ENCODE measurements around the gene GAS1. TPM values are rescaled to one million over a fixed set of nuclear protein-coding genes. Genes with fewer than 3 reads are reported as not detected.

Gene GAS1
- total RNA-seq, 1 donor from 2014 or later = 2.6 TPM

DNA sequence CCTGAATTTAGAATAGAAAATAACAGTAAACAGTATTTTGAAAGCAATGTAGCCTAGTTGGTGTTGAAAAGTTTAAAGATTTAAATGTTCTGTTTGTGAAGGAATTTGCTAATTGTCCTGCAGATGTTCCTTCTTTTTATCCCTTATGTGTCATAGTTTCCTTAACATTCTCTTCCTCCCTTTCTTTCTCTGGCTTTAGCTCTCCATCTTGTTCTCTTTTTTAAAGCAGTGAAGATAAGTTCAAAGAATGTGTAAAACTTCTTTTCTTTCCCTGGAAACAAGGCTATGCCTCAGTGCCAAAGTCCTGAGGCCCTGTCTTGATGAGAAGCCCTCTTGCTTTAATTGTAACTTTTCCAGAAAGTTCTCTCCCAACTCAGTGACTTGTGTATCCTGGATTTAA, 24.4 kb upstream of the GAS1 start:
- no peak for FAIRE-seq
- Histone ChIP-seq H3K4me3 (ENCODE audit: low read depth, low read length) (no peak overlapping the region), H3K27me3 (ENCODE audit: control insufficient read depth, insufficient read depth, low read length) (no peaks in the 10 kb centered on the region), H3K36me3 (ENCODE audit: control insufficient read depth, insufficient read depth, low read length) (no peaks in the 10 kb centered on the region)
- TF ChIP-seq, protein P1, sequence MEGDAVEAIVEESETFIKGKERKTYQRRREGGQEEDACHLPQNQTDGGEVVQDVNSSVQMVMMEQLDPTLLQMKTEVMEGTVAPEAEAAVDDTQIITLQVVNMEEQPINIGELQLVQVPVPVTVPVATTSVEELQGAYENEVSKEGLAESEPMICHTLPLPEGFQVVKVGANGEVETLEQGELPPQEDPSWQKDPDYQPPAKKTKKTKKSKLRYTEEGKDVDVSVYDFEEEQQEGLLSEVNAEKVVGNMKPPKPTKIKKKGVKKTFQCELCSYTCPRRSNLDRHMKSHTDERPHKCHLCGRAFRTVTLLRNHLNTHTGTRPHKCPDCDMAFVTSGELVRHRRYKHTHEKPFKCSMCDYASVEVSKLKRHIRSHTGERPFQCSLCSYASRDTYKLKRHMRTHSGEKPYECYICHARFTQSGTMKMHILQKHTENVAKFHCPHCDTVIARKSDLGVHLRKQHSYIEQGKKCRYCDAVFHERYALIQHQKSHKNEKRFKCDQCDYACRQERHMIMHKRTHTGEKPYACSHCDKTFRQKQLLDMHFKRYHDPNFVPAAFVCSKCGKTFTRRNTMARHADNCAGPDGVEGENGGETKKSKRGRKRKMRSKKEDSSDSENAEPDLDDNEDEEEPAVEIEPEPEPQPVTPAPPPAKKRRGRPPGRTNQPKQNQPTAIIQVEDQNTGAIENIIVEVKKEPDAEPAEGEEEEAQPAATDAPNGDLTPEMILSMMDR (IDR thresholded peaks at IDR 0.05; ENCODE audit: insufficient read depth, low read length, severe bottlenecking) = no peak
- DNase-seq (ENCODE audit: low read depth) = no peak

DNA sequence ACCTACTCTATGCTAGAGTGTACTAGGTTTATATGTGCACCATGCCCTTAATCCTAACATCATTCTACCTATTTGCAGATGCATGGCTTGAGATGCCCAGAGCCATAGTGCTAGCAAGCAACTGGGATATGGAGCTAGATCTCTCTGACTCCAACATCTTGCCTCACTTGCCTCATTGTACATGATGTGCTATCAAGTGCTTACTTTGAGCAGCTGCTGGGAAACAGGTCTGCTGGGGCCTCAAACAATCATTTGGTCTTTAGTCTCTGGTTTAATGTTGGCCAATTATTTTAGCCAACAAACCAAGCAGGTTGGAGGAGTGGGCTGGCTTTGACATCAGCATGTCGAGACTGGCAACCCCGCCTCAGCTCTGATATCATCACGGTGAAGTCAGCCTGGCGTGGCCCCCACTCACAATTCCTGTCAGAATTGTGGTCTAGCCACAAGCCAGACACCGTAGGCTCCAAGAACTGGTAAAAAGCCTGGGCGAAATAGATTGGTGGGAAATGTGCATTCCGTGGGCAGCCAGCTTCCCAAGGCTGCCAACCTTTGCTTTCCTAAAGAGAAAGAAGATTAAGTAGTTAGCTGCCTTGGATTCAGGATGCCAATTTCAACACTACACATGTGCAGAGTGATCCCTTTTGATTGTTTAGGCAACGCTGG, 21.1 kb upstream of the GAS1 start:
- no peaks in the 10 kb centered on the region for H3K27me3 ChIP-seq (ENCODE audit: control insufficient read depth, insufficient read depth, low read length)
- DNase-seq (ENCODE audit: low read depth) (no peak), FAIRE-seq (no peak)
- TF ChIP-seq, protein P1 (IDR thresholded peaks at IDR 0.05; ENCODE audit: insufficient read depth, low read length, severe bottlenecking) = no peak
- no peaks in the 10 kb centered on the region for H3K36me3 ChIP-seq (ENCODE audit: control insufficient read depth, insufficient read depth, low read length)
- H3K4me3 ChIP-seq (ENCODE audit: low read depth, low read length) = no peak overlapping the region

DNA sequence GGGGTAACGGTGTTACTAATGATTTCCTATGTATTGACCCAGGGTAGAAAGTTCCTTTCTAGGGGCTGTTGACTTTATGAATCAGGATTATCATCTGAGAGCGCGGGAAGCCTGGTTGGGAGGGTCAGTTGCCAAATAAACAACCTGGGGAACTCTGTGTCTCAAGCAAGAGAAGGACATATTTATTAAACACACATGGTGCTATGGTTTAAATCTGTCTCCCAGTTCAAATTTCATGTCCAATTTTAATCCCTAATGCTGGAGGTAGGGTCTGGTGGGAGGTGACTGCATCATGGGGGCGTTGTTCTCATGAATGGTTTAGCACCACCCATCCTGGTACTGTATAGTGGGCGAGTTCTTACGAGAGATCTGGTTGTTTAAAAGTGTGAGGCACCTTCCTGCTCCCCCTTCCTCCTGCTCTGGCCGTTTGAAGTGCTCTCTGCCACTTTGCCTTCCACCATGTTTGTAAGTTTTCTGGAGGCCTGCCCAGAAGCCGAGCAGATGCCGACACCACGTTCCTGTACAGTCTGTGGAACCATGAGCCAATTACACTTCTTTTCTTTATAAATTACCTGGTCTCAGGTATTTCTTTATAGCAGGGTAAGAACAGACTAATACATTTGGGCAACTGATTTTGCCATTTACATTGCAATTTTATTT, 19.7 kb upstream of the GAS1 start:
- DNase-seq (ENCODE audit: low read depth) (no peak), FAIRE-seq (no peak)
- Histone ChIP-seq H3K36me3 (ENCODE audit: control insufficient read depth, insufficient read depth, low read length) (no peaks in the 10 kb centered on the region), H3K4me3 (ENCODE audit: low read depth, low read length) (no peak overlapping the region), H3K27me3 (ENCODE audit: control insufficient read depth, insufficient read depth, low read length) (no peaks in the 10 kb centered on the region)
- TF ChIP-seq, protein P1 (IDR thresholded peaks at IDR 0.05; ENCODE audit: insufficient read depth, low read length, severe bottlenecking) = no peak

DNA sequence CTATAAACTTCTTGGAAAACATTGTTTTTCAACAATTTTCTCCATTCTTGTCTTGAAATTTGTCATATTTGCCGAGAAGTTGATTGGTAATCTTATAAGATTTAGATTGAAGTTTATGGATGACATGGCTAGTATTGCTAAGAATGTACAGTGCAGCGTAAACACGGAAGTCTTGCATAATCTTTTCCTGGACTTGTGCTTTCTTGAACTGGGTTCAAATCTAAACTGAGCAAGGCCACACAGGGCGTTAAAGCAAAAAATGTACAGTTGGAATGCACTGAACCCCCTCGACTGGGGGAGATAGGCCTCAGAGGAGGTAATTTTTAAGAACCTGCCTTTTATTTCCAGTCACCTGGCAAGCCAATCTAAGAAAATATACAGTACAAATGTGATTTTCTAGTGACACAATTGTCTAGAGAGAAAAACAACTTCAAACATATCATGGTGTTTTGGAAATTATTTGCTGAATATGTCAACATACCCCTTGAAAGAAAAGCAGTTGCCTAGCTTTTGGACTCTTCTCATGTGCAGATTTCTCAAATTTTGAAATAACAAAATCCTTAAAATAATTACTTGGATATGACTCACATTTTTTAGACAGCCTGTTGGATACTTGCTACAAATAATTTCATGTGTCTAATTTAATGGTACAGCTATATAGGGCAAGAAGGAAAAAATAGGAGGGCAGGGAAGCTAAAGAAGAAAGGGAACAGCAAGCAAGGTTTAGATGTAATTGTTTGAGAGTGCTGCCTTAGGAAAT, 18.5 kb upstream of the GAS1 start:
- H3K4me3 ChIP-seq (ENCODE audit: low read depth, low read length) = no peak overlapping the region
- peaks cover 3% of the 10 kb centered on the region for H3K27me3 ChIP-seq (ENCODE audit: control insufficient read depth, insufficient read depth, low read length)
- no peak for DNase-seq (ENCODE audit: low read depth)
- FAIRE-seq = no peak
- H3K36me3 ChIP-seq (ENCODE audit: control insufficient read depth, insufficient read depth, low read length) = no peaks in the 10 kb centered on the region
- TF ChIP-seq, protein P1 (IDR thresholded peaks at IDR 0.05; ENCODE audit: insufficient read depth, low read length, severe bottlenecking) = no peak

DNA sequence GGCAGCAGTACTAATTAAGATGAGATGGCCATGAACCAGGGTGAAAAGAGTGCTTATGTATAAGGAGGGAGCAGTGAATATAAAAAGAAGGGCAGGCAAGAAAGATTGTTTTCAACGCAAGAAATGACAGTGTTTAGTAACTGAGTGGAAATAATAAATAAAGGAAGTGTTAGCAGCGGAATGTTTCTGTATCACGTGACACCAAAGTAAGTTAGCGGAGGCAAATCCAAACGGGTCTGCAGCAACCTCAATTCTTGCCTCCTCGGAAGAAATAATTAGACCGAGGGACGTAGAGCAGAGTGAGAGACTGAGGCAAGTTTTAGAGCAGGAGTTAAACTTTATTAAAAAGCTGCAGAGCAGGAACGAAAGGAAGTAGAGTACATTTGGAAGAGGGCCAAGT, 15.4 kb upstream of the GAS1 start:
- Histone ChIP-seq H3K27me3 (ENCODE audit: control insufficient read depth, insufficient read depth, low read length) (peaks cover 6% of the 10 kb centered on the region), H3K4me3 (ENCODE audit: low read depth, low read length) (no peak overlapping the region), H3K36me3 (ENCODE audit: control insufficient read depth, insufficient read depth, low read length) (no peaks in the 10 kb centered on the region)
- DNase-seq (ENCODE audit: low read depth) = no peak
- TF ChIP-seq, protein P1 (IDR thresholded peaks at IDR 0.05; ENCODE audit: insufficient read depth, low read length, severe bottlenecking) = no peak
- FAIRE-seq = no peak

Data from bronchial epithelial cell (primary cell).